Suprapubic skin (tissue), 4 donors: ENCODE data around the gene POLG. TPM values are rescaled to one million over a fixed set of nuclear protein-coding genes. Genes with fewer than 3 reads are reported as not detected.
"Not testable (repeated sequence)": the region's sequence is repeated elsewhere in the genome, so short reads cannot be mapped to it uniquely, and the experiment has no call there.

Source experiments
- DNase-seq, 2 donors: peaks; one replicate each; pipeline ENCODE4 v3.0.0-alpha.2; 2019; ENCODE audit warnings: low spot score in 2 of 2
- H3K27ac ChIP-seq: fragments of 200-600 bp; sonication (generic); one replicate; pipeline ENCODE4 v1.5.1; 2019
- H3K27me3 ChIP-seq: fragments of 200-600 bp; sonication (generic); one replicate; pipeline ENCODE4 v1.5.1; 2019
- H3K36me3 ChIP-seq: fragments of 200-600 bp; sonication (generic); one replicate; pipeline ENCODE4 v1.5.1; 2019
- H3K4me1 ChIP-seq: fragments of 200-600 bp; sonication (generic); one replicate; pipeline ENCODE4 v1.5.1; 2019
- H3K4me3 ChIP-seq: fragments of 200-600 bp; sonication (generic); one replicate; pipeline ENCODE4 v1.5.1; 2019; ENCODE audit warnings: mild to moderate bottlenecking
- H3K9me3 ChIP-seq: fragments of 200-600 bp; sonication (generic); one replicate; pipeline ENCODE4 v1.5.1; 2019
- EP300 ChIP-seq: sonication (generic); formaldehyde crosslinking; IDR thresholded peaks from one replicate; pipeline ENCODE4 v1.6.1; 2017; ENCODE audit warnings: antibody characterized with exemption
- POLR2A ChIP-seq, 2 donors: fragments of 450-650 bp; IDR thresholded peaks; one replicate each; pipeline ENCODE4 v1.6.1; 2017; ENCODE audit warnings: antibody characterized with exemption in 2 of 2, mild to moderate bottlenecking in 2 of 2, moderate library complexity in 2 of 2
- POLR2AphosphoS5 ChIP-seq, 3 donors: sonication (generic); formaldehyde crosslinking; IDR thresholded peaks; one replicate each; pipeline ENCODE4 v1.6.1; 2017; ENCODE audit warnings: antibody characterized with exemption in 3 of 3
- WGBS: methylation state at CpG from one replicate; pipeline ENCODE4 v1.1.5; 2018; 5-methylcytosine and 5-hydroxymethylcytosine counted together
- total RNA-seq, 4 donors: library from RNA; depleted of rRNA; stranded (reverse); fragments of >200 nt; gene quantifications; one replicate each; pipeline ENCODE4 v1.1.0, GENCODE V29; 2016
- TF ChIP-seq, protein P1 (sequence below), 2 donors: fragments of 200-600 bp in 1 of 2; fragments of 450-650 bp in 1 of 2; sonication (generic) in 1 of 2; IDR thresholded peaks; one replicate each; pipeline ENCODE4 v1.5.1; 2016 to 2019; ENCODE audit warnings: antibody characterized with exemption in 2 of 2, mild to moderate bottlenecking in 1 of 2, moderate library complexity in 1 of 2

Gene POLG
- total RNA-seq, 4 donors from 2014 or later, result 78.7 to 131 (median 94.6) TPM

DNA sequence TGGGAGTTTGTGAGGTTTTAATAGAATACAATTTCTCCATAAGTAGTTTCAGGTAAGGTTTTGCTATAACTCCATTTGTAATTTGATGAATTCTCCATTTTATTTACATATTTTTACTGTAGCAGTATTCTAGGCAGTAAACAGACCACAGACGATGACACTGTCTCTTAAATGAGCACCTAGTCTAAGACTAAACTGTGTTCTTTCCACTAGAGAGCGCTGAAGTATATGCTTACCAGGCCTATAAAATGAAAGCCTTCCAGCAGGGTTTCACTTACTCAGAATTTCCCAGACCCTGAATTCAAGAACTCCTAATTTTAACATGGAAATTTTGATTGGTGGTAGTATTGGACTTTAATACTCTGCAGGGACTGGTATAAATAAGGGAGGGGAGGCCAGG lies 41.6 kb downstream of the POLG start:
- Histone ChIP-seq H3K27ac (no peak overlapping the region), H3K36me3 (peaks cover 24% of the 10 kb centered on the region), H3K4me3 (no peak overlapping the region), H3K9me3 (no peaks in the 10 kb centered on the region), H3K4me1 (no peaks in the 10 kb centered on the region), H3K27me3 (no peaks in the 10 kb centered on the region)
- no peak for DNase-seq
- 95% methylated on average over 2 of the region's 2 CpGs for WGBS
- TF ChIP-seq POLR2A (IDR thresholded peaks at IDR 0.05), result no peak
- no peak for TF ChIP-seq EP300
- TF ChIP-seq, protein P1, sequence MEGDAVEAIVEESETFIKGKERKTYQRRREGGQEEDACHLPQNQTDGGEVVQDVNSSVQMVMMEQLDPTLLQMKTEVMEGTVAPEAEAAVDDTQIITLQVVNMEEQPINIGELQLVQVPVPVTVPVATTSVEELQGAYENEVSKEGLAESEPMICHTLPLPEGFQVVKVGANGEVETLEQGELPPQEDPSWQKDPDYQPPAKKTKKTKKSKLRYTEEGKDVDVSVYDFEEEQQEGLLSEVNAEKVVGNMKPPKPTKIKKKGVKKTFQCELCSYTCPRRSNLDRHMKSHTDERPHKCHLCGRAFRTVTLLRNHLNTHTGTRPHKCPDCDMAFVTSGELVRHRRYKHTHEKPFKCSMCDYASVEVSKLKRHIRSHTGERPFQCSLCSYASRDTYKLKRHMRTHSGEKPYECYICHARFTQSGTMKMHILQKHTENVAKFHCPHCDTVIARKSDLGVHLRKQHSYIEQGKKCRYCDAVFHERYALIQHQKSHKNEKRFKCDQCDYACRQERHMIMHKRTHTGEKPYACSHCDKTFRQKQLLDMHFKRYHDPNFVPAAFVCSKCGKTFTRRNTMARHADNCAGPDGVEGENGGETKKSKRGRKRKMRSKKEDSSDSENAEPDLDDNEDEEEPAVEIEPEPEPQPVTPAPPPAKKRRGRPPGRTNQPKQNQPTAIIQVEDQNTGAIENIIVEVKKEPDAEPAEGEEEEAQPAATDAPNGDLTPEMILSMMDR (IDR thresholded peaks at IDR 0.05), result no peak
- TF ChIP-seq POLR2AphosphoS5 (IDR thresholded peaks at IDR 0.05), result no peak

DNA sequence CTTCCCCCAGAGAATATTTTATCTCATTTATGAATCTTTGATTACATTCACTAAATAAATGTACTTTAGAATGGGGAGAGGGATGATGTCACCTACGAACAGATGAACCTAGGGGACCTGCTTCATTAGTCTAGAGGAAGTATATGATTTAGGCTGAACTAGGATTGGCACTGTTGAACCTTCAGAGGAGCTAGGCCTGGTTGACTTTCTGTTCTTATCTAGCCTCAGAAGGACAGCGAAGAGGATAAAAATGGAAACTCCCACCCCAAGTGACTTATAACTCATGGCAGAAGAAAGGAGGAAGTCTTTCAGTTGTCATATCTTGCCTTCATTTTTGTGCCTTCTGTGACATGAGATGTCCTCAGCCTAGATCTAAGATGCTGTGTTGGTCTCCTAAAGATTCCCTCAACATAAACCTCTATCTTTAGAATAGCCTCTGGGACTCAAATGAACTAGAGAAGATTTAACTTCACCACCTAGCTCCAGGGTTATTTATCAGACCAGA lies 42.6 kb downstream of the POLG start:
- no peak for TF ChIP-seq EP300
- TF ChIP-seq, protein P1 (IDR thresholded peaks at IDR 0.05), result no peak
- no peak for TF ChIP-seq POLR2AphosphoS5 (IDR thresholded peaks at IDR 0.05)
- no peak for TF ChIP-seq POLR2A (IDR thresholded peaks at IDR 0.05)
- Histone ChIP-seq H3K4me3 (no peak overlapping the region), H3K4me1 (no peaks in the 10 kb centered on the region), H3K36me3 (peaks cover 24% of the 10 kb centered on the region), H3K27ac (no peak overlapping the region), H3K27me3 (no peaks in the 10 kb centered on the region), H3K9me3 (no peaks in the 10 kb centered on the region)
- WGBS, result 97% methylated on average over 2 of the region's 2 CpGs
- no peak for DNase-seq

DNA sequence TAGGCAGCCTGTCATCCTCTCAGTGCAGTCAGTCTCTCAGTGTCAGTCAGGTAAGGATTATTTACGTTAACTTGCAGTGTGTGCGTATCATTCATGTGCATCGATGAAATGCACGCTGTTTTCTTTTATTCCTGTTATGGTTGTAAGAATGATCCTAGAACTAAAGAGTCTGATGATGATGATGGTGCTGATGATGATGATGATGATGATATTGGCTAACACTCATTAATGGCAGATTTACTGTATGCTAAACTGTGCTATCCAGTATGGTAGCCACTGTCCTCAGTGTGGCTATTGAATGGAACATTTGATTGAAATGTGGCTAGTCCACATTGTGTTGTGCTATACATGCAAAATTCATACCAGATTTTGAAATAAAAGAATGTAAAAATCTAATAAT lies 51.4 kb downstream of the POLG start:
- no peak for DNase-seq
- H3K36me3 ChIP-seq, result peaks cover 21% of the 10 kb centered on the region
- H3K4me3 ChIP-seq, result no peak overlapping the region
- WGBS, result 86% methylated on average over 4 of the region's 4 CpGs
- TF ChIP-seq POLR2AphosphoS5 (IDR thresholded peaks at IDR 0.05), result no peak
- TF ChIP-seq POLR2A (IDR thresholded peaks at IDR 0.05), result no peak
- TF ChIP-seq, protein P1 (IDR thresholded peaks at IDR 0.05), result no peak
- no peak for TF ChIP-seq EP300
- H3K27me3 ChIP-seq, result no peaks in the 10 kb centered on the region
- no peaks in the 10 kb centered on the region for H3K9me3 ChIP-seq
- no peaks in the 10 kb centered on the region for H3K4me1 ChIP-seq
- H3K27ac ChIP-seq, result no peak overlapping the region

DNA sequence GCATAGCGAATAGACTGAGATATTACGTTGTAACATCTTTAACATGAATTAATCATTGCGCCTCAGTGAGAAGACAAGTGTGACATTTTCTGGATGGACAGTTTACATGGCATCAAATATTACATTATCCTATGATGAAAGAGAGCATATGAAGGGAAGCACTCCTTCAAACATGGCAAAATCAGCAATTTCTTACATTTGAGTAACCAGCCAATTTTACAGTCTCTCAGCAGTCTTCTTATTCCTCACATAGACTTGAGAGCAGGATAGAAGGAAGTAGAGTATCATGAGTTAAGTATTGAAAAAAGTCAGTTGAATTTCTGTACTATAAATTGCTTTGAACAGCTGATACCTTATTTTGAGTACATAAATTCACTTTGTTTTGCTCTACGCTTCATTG lies 52.0 kb downstream of the POLG start:
- no peak for DNase-seq
- TF ChIP-seq, protein P1 (IDR thresholded peaks at IDR 0.05), result no peak
- TF ChIP-seq POLR2AphosphoS5 (IDR thresholded peaks at IDR 0.05) (no peak), EP300 (no peak), POLR2A (IDR thresholded peaks at IDR 0.05) (no peak)
- no peaks in the 10 kb centered on the region for H3K27me3 ChIP-seq
- no peak overlapping the region for H3K27ac ChIP-seq
- H3K36me3 ChIP-seq, result peaks cover 21% of the 10 kb centered on the region
- H3K9me3 ChIP-seq, result no peaks in the 10 kb centered on the region
- H3K4me3 ChIP-seq, result no peak overlapping the region
- H3K4me1 ChIP-seq, result no peaks in the 10 kb centered on the region
- WGBS, result 96% methylated on average over 4 of the region's 4 CpGs

DNA sequence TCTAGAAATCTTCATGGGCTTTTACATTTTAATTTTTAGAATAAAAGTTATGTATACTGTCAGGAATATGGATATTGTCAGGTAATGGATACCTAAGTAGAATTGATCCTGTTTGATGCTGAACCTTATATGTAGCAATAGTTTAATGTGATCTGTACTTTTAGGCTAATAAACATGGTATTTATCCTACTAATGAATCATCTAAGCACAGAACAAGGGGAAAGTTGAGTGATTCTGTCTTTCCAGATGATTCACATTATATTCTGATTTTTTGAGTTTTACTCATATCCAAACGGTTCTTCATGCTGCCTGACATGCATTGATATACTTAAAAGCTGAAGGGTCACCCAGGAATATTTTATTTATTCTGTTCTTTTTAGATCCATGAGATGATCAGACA lies 56.3 kb downstream of the POLG start:
- 85% methylated on average over 1 of the region's 1 CpG for WGBS
- no peaks in the 10 kb centered on the region for H3K27me3 ChIP-seq
- peaks cover 9% of the 10 kb centered on the region for H3K36me3 ChIP-seq
- no peak for TF ChIP-seq EP300
- TF ChIP-seq, protein P1 (IDR thresholded peaks at IDR 0.05), result no peak
- TF ChIP-seq POLR2A (IDR thresholded peaks at IDR 0.05), result no peak
- no peak for TF ChIP-seq POLR2AphosphoS5 (IDR thresholded peaks at IDR 0.05)
- H3K27ac ChIP-seq, result no peak overlapping the region
- H3K9me3 ChIP-seq, result no peaks in the 10 kb centered on the region
- H3K4me1 ChIP-seq, result no peaks in the 10 kb centered on the region
- no peak overlapping the region for H3K4me3 ChIP-seq
- DNase-seq, result no peak

DNA sequence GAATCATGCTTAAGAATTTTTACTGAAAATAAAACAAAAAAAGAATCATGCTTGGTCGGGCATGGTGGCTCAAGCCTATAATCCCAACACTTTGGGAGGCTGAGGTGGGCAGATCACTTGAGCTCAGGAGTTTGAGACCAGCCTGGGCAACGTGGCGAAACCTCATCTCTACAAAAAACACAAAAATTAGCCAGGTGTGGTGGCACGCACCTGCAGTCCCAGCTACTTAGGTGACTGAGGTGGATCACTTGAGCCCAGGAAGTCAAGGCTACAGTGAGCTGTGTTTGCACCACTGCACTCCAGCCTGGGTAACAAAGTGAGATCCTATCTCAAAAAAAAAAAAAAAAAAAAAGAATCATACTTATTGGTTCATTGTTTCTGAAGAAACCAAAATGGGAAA lies 57.3 kb downstream of the POLG start:
- H3K27ac ChIP-seq, result not testable (repeated sequence)

More for the DNA sequence above, 57.3 kb downstream of the POLG start:
- not testable (repeated sequence) for DNase-seq, H3K9me3 ChIP-seq, H3K36me3 ChIP-seq, H3K27me3 ChIP-seq, H3K4me3 ChIP-seq, H3K4me1 ChIP-seq
- WGBS, result 97% methylated on average over 4 of the region's 4 CpGs
